ENCODE data around the gene PPP1R10.

- TF ChIP-seq GATA2 (IDR thresholded peaks at IDR 0.05; ENCODE audit: low read depth, low read length) = no peak
- no peak for TF ChIP-seq GATA3 (IDR thresholded peaks at IDR 0.05; ENCODE audit: low read depth, low read length)
Observed at GRCh38 chr6:30591008-30591407, 26.0 kb downstream of the PPP1R10 start.

All from SH-SY5Y (cell line).